Parathyroid adenoma (tissue), 2 donors: Measurements from ENCODE around the gene GPANK1.

ENCODE experiments used
- H2AFZ ChIP-seq: fragments of 300-600 bp; sonication (generic); one replicate; pipeline ENCODE4 v1.7.0; 2017; ENCODE audit warnings: antibody characterized with exemption, mild to moderate bottlenecking
- H3K27ac ChIP-seq: fragments of 300-600 bp; sonication (generic); one replicate; pipeline ENCODE4 v1.7.0; 2017
- H3K27me3 ChIP-seq: fragments of 300-600 bp; sonication (generic); one replicate; pipeline ENCODE4 v1.7.0; 2017; ENCODE audit warnings: low read length; ENCODE audit not compliant: control insufficient read depth, insufficient read depth
- H3K36me3 ChIP-seq: fragments of 300-600 bp; sonication (generic); one replicate; pipeline ENCODE4 v1.7.0; 2017; ENCODE audit warnings: low read length; ENCODE audit not compliant: control insufficient read depth, insufficient read depth
- H3K4me1 ChIP-seq: fragments of 300-600 bp; sonication (generic); one replicate; pipeline ENCODE4 v1.7.0; 2017; ENCODE audit warnings: control low read depth
- H3K4me2 ChIP-seq: fragments of 300-600 bp; sonication (generic); one replicate; pipeline ENCODE4 v1.7.0; 2017; ENCODE audit warnings: low read length
- H3K4me3 ChIP-seq: fragments of 300-600 bp; sonication (generic); one replicate; pipeline ENCODE4 v1.7.0; 2017; ENCODE audit warnings: low read depth, low read length
- H3K79me2 ChIP-seq: fragments of 300-600 bp; sonication (generic); one replicate; pipeline ENCODE4 v1.7.0; 2017; ENCODE audit warnings: control low read depth
- H3K9ac ChIP-seq: fragments of 300-600 bp; sonication (generic); one replicate; pipeline ENCODE4 v1.7.0; 2017; ENCODE audit warnings: mild to moderate bottlenecking
- H3K9me3 ChIP-seq: fragments of 300-600 bp; sonication (generic); one replicate; pipeline ENCODE4 v1.7.0; 2017; ENCODE audit warnings: low read length; ENCODE audit not compliant: control insufficient read depth
- CTCF ChIP-seq: fragments of 300-600 bp; sonication (generic); IDR thresholded peaks from one replicate; pipeline ENCODE4 v1.7.0; 2017; ENCODE audit warnings: antibody characterized with exemption, mild to moderate bottlenecking
- donor health status: primary hyperparathyroidism.

The GPANK1 gene

GRCh38 chr6:31706599-31706998 is 41.8 kb upstream of the GPANK1 start, which contains the start of gene LY6G6F:
Gene LY6G6F, plus strand, starts transcription at chr6:31706866. Its CDS starts 41 bp downstream, at chr6:31706907.
- peaks cover 7% of the 10 kb centered on the region for H3K4me1 ChIP-seq
- no peak within 1 kb of the TSS for H2AFZ ChIP-seq
- no peak for TF ChIP-seq CTCF
- H3K4me3 ChIP-seq = no peak within 1 kb of the TSS
- H3K4me2 ChIP-seq = no peak within 1 kb of the TSS
- H3K79me2 ChIP-seq = peaks cover 6% of the 10 kb centered on the region
- H3K27me3 ChIP-seq = no peaks in the 10 kb centered on the region
- H3K9me3 ChIP-seq = no peaks in the 10 kb centered on the region
- H3K36me3 ChIP-seq = no peaks in the 10 kb centered on the region
- no peak within 1 kb of the TSS for H3K9ac ChIP-seq
- no peak within 1 kb of the TSS for H3K27ac ChIP-seq

GRCh38 chr6:31705931-31706330 is 41.1 kb upstream of the GPANK1 start:
- Histone ChIP-seq H3K36me3 (no peaks in the 10 kb centered on the region), H2AFZ (no peak overlapping the region), H3K27me3 (no peaks in the 10 kb centered on the region), H3K79me2 (peaks cover 9% of the 10 kb centered on the region), H3K9me3 (no peaks in the 10 kb centered on the region), H3K4me1 (peaks cover 12% of the 10 kb centered on the region), H3K9ac (no peak overlapping the region), H3K4me3 (no peak overlapping the region), H3K27ac (no peak overlapping the region), H3K4me2 (no peak overlapping the region)
- no peak for TF ChIP-seq CTCF

DNA sequence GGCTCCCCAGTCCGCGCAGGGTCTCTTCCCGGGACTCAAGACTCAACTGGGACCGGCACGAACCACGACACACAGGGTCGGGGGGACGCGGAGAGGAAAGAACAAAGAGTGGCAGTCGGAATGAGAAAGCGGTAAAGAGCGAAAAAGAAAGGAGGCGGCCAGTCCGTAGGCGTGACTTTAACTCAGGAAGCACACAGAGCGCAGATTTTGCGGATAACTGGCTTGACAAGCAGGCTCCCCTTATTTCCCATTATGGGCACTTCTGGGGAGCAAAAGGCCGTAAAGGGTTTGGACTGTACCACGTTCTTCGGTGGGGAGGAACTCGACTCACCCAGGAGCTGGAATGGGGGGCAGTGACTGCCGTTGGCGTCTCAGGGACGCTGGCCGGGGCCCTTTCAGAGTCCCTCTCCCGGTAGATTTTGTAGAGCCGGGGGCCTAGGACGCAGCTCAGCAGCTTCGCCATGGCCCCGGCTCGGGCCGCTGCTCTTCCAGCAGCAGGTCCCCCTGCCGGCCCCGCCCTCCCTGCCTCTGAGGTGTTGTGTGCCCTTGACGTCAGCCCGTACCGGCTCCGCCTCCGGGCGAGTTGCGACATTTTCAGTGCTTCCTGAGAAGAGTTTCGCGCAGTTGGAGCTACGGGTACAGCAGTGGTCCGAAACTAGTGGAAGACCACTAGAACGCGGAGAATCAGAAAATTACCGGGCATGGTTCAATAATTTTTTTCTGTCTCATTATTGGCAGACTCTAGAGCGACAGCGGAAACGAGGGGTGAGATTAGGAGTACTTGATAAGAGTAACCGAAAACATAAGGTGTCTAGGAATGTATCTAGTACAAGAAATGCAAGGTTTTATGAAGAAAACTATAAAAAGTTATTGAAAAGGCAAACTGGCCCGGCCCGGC is 38.3 kb upstream of the GPANK1 start, which contains the start of gene ABHD16A:
TSS of gene ABHD16A (minus strand) at position 506 of the 898 bp plus-strand sequence. CDS start at position 463, 43 bp downstream.
- Histone ChIP-seq H3K4me3 (peak within 1 kb of the TSS; percentile 88), H3K79me2 (peaks cover 11% of the 10 kb centered on the region), H2AFZ (peak within 1 kb of the TSS; percentile 96), H3K27ac (peak within 1 kb of the TSS; percentile 96), H3K36me3 (no peaks in the 10 kb centered on the region), H3K9me3 (no peaks in the 10 kb centered on the region), H3K9ac (peak within 1 kb of the TSS; percentile 94), H3K4me2 (peak within 1 kb of the TSS; percentile 82), H3K4me1 (peaks cover 12% of the 10 kb centered on the region), H3K27me3 (no peaks in the 10 kb centered on the region)
- TF ChIP-seq CTCF = peak; percentile 27

DNA sequence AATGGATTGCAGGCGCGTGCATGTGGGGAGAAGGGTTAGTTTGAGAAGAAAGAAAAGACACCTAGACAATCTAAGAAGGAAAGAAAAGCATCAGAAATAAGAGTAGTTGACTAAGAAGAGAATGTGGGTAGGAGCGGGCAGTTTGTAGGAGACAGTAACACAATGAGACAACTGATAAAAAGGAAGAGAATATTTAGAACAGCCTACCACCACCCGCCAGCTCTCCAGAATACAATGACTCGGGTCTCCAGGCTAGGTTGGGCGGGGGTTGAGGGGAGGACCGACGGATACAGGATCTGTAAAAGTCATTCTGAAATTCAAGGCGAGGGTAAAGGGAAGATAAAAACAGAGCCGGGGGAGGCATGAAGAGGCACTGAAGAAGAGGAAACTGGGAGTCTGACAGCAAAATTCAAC is 37.6 kb upstream of the GPANK1 start:
- H3K4me2 ChIP-seq = peak overlapping the region; percentile 82
- H2AFZ ChIP-seq = peak overlapping the region; percentile 96
- peaks cover 11% of the 10 kb centered on the region for H3K79me2 ChIP-seq
- peak overlapping the region; percentile 88 for H3K4me3 ChIP-seq
- H3K9ac ChIP-seq = peak overlapping the region; percentile 94
- H3K4me1 ChIP-seq = peaks cover 12% of the 10 kb centered on the region
- H3K36me3 ChIP-seq = no peaks in the 10 kb centered on the region
- no peak for TF ChIP-seq CTCF
- H3K9me3 ChIP-seq = no peaks in the 10 kb centered on the region
- H3K27ac ChIP-seq = peak overlapping the region; percentile 96
- no peaks in the 10 kb centered on the region for H3K27me3 ChIP-seq
